GM21360 (cell line): Measurements from ENCODE around the gene SFR1.

Source experiments
- ATAC-seq: cut with Tn5 transposase; IDR thresholded peaks from one replicate; pipeline ENCODE4 v1.9.1; 2021; ENCODE audit warnings: mild to moderate bottlenecking, moderate library complexity; ENCODE audit not compliant: unreplicated experiment

Gene SFR1, protein sequence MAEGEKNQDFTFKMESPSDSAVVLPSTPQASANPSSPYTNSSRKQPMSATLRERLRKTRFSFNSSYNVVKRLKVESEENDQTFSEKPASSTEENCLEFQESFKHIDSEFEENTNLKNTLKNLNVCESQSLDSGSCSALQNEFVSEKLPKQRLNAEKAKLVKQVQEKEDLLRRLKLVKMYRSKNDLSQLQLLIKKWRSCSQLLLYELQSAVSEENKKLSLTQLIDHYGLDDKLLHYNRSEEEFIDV

DNA sequence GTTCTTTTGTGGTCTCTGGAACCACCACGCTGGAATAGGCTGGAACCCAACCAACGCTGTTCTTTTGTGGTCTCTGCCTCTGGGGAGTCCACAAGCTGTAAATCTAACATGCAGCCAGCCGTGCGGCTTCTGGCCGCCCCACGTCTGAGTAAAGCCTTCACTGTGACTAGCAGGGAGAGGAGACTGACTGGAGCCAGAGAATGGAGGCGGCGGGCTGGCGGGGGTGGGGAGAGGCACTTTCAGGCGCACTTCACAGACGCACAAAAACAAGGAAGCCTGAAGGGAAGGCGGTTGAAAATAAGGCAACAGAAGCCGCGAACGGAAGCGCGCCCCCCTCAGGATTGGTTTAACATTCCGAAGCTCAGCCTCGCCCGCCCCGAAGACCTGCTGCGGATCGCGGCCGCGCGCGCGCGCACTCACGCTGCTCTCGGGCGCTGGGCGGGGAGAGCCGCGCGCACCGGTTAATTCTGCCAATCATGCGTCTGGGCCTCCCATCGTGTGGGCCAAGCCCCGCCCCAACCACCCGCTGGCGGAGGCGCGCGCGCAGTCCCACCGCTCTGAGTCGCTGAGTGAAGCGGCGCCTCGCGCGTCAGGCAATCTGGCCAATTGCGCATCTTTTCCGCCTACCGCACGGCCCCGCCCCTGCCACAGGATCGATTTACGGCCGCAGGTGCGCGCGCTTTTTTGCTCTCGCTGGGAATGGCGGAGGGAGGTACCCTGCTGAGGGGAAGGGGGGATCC, at the start of gene SFR1:
Gene SFR1, plus strand, starts transcription at position 687 of the 740 bp plus-strand sequence. Its CDS starts 13 bp downstream, at position 700.
- ATAC-seq: peak; percentile 90

DNA sequence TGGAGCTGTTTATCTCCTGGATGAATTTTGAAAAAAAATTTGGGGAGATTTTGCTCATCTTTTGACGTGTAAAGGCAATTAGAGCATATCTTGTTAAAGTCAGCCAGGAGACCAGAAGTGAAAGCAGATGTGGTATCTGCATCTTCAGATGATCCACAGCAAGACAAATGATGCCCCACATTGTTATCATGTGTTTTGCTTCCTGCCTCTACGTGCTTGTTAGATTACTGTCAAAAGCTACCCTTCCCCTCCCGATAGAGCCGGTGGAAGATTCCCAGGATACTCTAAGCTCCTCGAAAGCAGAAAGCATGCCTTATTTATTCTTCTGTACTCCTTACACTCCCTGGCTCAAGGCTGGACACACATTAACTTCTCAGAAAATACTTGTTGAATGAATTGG, 49.2 kb upstream of the SFR1 start:
- no peak for ATAC-seq

DNA sequence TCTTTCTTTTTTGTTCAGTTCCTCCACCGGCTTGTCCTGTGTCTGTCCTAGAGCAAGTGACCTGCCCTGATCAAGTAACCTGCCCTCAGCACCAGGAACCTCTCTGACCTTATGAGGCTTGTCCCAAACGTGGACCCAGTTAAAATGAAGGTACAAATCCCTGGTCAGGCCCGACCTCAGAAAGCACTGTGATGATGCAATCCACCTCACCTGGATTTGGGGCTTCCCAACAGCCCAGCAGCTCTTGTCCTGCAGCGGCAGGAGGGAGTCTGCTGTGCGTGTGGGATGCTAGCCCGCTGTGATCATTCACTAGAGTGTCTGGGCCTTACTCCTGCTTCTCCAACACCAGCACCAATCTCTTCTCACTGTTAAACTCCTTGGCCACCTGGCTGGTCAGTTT, 47.5 kb upstream of the SFR1 start:
- no peak for ATAC-seq

DNA sequence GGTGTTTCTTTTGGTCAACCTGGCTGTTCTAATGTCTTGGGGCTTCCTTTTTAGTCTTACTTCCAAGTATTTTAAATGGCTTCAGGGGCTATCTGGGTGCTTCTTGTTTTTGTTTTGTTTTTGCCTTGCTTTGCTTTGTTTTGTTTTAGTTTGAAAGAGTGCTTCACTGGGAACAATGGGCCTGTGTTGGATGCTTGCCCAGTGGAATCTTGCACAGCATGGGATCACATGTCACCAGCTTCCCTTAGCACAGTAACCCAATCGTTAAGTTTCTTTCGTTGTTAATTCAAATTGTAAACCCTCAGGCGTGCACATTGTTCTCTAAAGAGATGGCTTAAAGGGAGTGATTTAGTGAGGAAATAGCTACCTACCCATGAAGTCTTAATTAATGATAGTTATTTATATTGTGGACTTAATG, 45.2 kb upstream of the SFR1 start:
- ATAC-seq: no peak

DNA sequence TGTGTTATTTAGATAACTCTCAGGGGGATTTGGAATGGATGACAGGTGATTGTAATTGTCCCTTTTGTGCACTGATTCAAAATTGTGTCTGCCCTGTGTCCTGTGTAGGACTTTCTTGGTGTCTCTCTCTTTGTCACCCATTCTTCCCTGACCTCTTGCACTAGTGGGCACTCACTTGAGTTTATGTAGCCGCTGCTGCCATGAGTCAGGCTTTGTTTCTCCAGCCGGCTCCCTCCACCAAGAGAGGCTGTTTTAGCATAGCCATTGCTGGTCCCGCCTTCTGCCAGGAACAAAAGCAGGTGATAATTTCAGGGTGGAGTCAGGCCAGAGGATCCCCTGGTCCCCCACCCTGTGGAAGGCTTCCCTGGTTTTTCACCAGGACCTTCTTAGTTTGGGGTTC, 44.7 kb upstream of the SFR1 start:
- no peak for ATAC-seq

DNA sequence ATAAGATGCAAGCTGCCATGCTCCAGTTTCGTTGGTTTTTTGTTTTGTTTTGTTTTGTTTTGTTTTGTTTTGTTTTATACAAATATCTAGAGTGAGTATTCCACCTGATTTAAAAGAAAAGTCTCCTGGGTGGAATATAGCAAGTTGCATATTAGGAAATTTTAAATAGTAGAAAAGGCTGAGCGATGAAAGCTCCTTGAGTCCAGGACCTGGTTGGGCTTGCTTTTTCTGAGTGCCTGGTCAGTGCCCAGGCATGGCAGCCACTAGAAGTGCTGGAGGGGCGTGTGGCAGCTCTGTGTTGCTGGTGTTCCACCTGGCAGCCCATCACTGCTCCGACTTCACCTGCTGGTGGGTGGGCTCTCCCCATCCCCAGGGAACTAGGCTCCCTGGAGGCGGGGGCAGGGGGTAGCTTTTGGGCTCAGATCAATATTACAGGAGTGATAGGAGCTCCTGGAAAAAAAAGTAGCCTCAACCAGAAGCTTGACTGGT, 44.3 kb upstream of the SFR1 start:
- ATAC-seq: no peak

DNA sequence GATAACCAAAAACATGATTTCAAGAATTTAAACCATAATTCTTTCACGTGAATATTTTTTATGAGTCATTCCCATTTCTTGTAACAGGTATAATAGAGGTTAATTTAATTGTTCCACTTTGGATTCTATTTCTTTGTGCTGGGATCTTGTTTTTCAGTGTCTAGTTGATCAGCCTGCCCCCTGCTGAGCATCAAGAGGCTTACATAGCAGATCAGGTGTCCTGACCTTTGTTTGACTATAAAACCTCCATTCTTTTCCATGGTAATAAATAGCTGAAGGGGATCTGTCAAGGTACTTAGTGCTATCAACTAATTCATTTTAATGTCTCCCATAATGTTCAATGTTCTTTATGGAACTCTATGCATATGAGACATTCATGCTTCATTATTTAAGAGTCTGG, 41.2 kb upstream of the SFR1 start:
- no peak for ATAC-seq

DNA sequence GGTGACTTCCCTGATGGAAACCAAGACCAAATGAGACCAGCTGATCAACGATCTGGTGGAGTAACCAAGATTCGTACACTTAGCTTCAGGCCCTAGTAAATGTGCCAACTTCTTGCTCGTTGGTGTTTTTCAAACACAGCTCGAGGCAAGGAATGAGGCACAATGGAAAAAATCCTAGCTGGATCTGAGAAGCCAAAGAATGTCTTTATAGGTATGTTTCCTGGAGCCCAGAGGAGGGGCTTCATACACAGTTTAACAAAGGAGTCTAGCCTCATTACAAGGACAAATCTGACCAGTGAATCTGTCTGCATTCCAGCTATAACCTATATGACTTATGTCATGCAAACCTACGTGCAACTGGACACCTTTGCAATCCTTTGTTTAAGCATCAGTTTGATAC, 40.0 kb upstream of the SFR1 start:
- no peak for ATAC-seq

DNA sequence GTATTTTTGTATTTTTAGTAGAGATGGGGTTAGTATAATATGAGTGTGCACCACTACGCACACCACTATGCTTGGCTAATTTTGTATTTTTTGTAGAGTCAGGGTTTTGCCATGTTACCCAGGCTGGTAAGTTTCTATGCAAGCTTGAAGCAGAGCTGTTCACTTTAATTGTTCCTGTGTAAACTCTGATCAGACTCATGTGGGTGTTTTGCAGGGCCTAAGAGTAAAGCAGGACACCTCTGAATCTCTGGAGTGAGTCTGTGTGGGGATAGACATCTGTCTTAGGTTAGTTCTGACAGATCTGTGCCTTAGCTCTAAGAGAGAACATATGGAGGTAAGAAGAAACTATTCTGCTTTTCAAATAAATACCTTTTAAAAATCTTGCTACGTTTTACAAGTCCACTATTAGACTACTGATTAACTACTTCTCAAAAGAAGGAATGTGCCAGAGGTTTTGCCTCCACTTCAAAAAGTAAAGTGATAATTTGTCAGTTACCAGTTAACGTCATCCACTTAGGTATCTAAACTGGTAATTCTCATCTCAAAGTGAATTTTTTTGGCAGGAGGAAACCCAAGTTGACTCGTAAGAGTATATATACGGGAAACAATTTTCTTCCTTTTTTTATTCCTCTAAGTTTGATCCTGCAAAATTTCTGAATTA, 37.4 kb upstream of the SFR1 start:
- ATAC-seq: no peak

DNA sequence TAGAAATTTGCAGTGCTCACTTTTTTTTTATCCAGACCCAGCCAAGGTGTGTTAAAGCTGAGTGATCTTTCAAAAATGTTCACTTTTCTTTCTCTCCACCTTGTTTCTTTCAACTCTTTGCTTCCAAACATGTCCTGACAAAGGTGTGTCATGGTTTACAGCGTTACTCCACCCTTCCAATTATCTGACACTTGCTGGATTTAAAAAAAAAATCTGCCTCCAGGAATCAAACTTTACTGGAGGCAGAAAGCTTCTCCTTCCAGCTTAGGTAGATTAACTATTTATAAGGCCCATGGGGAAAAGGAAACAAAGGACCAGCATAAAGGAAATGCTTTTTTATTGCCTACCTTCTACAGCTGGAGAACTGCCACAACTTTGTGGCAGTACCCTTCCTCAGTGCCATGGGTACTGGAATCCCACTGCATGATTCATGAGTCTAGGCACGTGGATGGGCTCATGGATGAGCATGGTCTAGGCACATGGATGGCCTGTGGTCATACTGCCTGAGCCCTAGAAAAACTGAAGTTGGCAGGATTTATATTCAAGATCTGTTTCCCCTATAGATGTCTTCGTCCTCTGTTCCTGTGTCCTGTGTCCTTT, 36.1 kb upstream of the SFR1 start, which contains the start of gene COL17A1:
Gene COL17A1, minus strand, starts transcription at position 80 of the 600 bp plus-strand sequence. CDS start 5,207 bp downstream, outside the sequence.
- no peak for ATAC-seq

DNA sequence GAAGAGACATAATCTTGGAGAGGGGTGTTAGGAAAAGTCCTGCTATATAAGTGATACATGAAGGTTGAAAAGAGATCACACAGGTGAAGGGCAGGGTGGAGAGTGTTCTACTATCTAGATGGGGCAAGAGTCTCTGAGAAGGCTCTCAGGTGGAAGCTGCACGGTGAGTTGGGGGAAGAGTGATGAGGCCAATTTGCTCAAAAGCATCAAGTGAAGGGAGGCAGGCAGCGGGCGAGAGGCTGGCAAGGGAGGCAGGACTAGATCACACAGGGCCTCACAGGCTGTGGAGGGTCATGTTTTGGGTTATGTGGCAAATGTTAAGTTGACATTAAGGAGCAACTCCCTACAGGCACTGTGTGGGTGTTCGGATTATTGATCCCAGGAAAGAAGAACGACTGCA, 33.7 kb upstream of the SFR1 start:
- ATAC-seq: no peak

DNA sequence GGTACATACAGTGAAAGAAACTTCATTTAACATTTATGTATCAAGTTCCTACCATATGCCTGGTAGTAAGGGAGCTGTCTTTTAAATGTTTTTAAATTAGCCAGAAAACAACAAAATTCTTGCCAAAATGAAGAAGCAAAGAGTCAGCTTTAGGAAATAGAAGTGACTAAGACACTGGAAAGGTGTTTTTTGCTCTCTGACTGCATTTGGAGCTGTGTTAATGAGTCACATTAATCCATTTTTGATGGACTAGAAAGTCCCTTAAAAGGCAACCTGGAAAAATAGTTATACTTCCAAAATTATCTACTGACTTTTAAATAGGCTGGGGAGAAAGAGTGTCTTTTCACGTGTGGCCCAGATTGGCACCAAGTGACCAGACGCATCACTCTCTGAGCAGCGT, 32.4 kb upstream of the SFR1 start:
- ATAC-seq: no peak

DNA sequence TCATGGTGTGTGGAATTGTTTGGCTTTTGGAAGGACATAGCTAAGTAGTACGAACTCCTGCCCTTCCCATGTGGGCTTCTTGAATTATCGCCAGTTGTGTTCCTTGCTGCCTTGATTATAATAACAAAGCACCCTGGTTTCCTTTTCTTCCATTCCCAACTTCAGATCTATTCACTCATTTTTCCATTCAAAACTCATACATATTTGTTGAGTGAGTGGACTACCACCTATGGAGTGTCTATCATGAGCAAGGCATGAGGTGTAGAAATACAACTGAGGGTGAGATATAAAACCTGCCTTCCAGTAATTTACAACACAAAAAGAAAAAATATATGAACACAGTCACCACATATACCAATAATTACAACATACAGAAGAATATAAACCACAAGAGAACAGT, 31.4 kb upstream of the SFR1 start:
- no peak for ATAC-seq

DNA sequence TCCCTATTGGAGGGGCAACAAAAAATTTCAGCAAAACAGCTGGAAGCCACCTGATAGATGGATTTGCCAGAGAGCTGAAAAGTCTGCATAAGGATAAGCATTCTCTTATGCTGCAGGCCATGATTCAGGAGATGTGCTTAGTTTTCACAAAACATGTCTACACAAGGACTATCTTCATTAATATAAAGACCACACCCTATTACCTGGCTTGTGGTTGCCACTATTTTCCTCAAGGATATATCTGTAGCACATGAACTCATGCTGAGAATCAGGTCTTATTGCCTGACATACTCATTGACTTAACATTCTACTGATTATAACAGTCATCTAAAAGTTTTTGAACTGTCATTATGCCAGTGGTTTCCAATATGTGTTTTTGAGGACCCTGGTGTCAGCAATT, 29.2 kb upstream of the SFR1 start:
- ATAC-seq: no peak

DNA sequence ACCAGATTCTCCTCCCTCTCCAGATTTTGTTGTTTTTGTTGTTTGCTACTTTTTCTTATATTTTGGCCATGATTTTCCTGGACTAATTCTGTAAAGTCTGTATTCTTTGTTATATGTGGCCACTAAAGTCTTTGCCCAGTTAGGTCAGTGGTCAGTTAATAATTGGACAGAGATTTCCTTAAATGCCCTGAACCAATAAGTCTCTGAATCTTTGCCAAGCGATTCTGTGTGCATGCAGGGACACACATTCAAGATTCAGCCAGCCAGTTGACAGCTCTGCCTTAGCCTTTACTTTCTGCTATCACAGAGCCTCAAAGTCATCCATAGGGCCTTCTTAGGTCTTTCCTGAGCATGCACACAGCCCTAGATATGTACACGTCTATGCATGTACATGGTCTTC, 25.3 kb upstream of the SFR1 start:
- ATAC-seq: no peak

DNA sequence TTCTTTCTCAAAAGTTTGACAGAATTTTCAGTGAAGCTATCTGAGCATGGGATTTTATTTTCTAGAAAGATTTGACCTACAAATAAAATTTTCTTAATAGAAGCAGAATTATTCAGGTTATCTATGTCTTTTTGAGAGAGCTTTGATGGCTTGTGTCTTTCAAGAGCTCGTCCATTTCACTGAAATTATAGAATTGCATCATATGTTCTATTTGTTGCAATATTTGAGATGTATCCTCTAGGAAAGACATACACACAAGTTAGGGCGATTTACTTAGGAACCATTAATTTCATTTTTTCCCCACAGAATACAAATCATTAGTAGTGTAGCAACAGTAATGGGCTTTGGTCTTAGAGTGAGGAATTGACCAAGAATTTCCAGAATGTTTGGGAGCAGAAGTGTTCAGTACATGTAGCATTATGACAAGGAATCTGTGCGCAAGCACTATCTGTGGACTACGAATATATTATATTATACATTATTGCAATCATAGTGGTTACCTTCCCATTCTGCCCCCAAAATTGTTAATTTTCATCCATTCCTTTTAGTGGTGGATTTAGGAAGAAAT, 23.5 kb upstream of the SFR1 start:
- no peak for ATAC-seq

DNA sequence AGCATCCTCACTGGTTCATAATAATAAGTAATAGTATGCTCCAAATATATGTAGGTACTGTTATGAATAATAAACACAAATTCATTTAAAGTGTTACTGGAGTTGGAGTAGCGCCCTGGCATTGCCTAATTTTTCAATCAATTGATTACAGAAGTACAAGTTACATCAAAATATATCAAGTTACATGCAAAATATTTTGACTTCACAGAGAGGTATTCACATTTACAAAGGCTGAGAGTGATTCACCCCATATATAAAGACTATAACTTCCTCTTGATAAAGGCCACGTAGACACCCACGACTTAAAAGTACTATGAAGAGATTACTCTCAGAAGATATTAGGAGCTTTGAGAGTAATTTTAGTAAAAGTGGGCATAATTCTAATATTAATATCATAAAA, 22.7 kb upstream of the SFR1 start:
- no peak for ATAC-seq

DNA sequence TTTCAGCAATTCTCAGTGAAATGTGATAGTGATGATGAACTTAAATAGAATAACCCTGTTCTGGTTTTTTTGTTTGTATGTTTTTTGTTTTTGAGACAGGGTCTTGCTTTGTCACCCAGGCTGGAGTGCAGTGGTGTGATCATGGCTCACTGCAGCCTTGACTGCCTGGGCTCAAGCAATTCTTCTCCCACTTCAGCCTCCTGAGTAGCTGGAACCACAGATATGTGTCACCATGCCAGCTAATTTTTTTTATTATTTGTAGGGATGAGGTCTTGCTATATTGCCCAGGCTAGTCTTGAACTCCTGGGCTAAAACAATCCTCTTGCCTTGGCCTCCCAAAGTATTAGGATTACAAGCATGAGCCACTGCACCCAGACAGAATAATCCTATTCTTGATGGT, 22.0 kb upstream of the SFR1 start:
- ATAC-seq: no peak

DNA sequence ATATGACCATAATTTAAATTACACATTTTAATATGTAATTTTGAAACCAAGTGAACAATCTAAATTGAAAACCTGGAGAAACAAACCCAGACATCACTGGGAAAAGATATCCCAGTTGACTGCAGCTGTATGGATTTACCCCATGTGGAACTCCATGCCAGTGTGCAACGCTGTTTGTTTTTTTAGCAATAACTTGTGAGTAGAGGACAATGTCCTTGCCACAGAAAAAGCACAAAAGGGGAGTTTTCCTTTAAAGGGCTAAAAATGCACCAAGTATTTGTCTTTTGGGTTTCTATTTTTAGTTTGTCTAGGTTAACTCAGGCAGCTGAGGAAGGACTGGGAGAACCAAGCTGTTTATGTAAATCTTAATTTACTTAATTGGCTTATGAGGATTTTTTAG, 21.2 kb upstream of the SFR1 start:
- no peak for ATAC-seq

DNA sequence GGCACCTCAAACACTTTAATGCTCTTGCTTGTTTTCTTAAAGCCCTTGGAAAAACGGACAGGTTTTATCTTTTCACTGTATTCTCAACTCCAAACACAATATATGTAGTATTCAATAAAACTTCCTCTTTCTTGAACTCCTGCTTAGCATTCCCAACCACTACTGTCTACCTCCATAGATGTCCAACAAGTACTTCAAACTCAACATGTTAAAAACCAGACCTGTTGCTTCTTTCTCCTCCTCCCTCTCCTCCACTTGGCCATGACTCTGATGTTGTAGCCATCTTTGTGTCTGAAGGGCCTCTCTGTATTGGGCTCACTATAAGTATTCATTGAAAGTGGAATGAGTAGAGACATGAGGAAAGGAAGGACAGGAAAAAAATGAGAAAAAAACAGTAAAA, 20.1 kb upstream of the SFR1 start:
- ATAC-seq: no peak

DNA sequence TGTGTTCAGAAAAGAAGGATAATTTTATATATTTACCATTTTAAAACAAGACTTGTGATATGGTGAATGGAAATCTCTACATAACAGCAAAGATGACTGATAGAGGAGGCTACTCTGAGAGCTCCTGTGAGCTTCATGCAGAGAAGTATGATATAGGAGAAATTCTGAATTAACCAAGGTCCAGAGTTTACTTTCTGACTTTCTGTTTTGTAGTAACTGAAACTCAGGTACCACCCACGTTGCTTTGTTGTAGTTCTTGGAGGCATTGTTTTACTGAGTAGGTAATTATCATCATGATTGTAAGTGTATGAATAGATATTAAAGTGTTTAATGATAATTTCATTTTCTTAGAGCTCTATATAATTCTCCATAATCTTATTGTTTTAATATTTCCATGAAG, 18.0 kb upstream of the SFR1 start:
- no peak for ATAC-seq
